Duodenal mucosa (tissue), 2 donors: ENCODE measurements around the gene XNDC1N.
"Not testable (repeated sequence)": the region's sequence is repeated elsewhere in the genome, so short reads cannot be mapped to it uniquely, and the experiment has no call there.

ENCODE experiments used
- H3K27ac ChIP-seq: one replicate; pipeline ENCODE4 v1.7.0; 2013; ENCODE audit warnings: low read depth, low read length
- H3K27me3 ChIP-seq, 2 donors: one replicate each; pipeline ENCODE4 v1.7.0; 2013; ENCODE audit warnings: low read length in 2 of 2, control low read depth in 1 of 2; ENCODE audit not compliant: insufficient read depth in 2 of 2, control insufficient read depth in 1 of 2
- H3K36me3 ChIP-seq, 2 donors: one replicate each; pipeline ENCODE4 v1.7.0; 2013; ENCODE audit warnings: low read length in 2 of 2, control low read depth in 1 of 2; ENCODE audit not compliant: insufficient read depth in 2 of 2, control insufficient read depth in 1 of 2
- H3K4me1 ChIP-seq, 2 donors: one replicate each; pipeline ENCODE4 v1.7.0; 2013; ENCODE audit warnings: low read length in 2 of 2, control low read depth in 1 of 2; ENCODE audit not compliant: insufficient read depth in 2 of 2, control insufficient read depth in 1 of 2
- H3K4me3 ChIP-seq, 2 donors: one replicate each; pipeline ENCODE4 v1.7.0; 2013; ENCODE audit warnings: low read length in 2 of 2, low read depth in 1 of 2
- H3K9ac ChIP-seq, 2 donors: one replicate each; pipeline ENCODE4 v1.7.0; 2013; ENCODE audit warnings: low read length in 2 of 2, low read depth in 1 of 2
- H3K9me3 ChIP-seq, 2 donors: one replicate each; pipeline ENCODE4 v1.7.0; 2013; ENCODE audit warnings: low read length in 2 of 2, control low read depth in 1 of 2; ENCODE audit not compliant: control insufficient read depth in 1 of 2

Gene XNDC1N

GRCh38 chr11:71933141-71933933 is 4.9 kb upstream of the XNDC1N start:
- H3K27me3 ChIP-seq: no peaks in the 10 kb centered on the region
- peaks cover 33 to 57% of the 10 kb centered on the region in 2 donors for H3K4me1 ChIP-seq
- peaks cover 0 to 8% of the 10 kb centered on the region in 2 donors for H3K36me3 ChIP-seq
- H3K4me3 ChIP-seq: no peak overlapping the region
- no peak overlapping the region for H3K27ac ChIP-seq
- H3K9ac ChIP-seq: no peak overlapping the region
- H3K9me3 ChIP-seq: no peaks in the 10 kb centered on the region

GRCh38 chr11:71931245-71931602 is 2.8 kb upstream of the XNDC1N start:
- H3K9ac ChIP-seq: no peak overlapping the region
- H3K27ac ChIP-seq: no peak overlapping the region
- no peaks in the 10 kb centered on the region for H3K36me3 ChIP-seq
- H3K27me3 ChIP-seq: no peaks in the 10 kb centered on the region
- no peak overlapping the region for H3K4me3 ChIP-seq
- H3K4me1 ChIP-seq: peaks cover 42 to 51% of the 10 kb centered on the region in 2 donors
- H3K9me3 ChIP-seq: no peaks in the 10 kb centered on the region

- H3K4me3 ChIP-seq: peak overlapping the region in 1 of 2 donors; percentile 97
- H3K27me3 ChIP-seq: no peaks in the 10 kb centered on the region
- no peak overlapping the region for H3K27ac ChIP-seq
- H3K36me3 ChIP-seq: peaks cover 0 to 2% of the 10 kb centered on the region in 2 donors
- no peak overlapping the region for H3K9ac ChIP-seq
- peaks cover 42 to 51% of the 10 kb centered on the region in 2 donors for H3K4me1 ChIP-seq
- H3K9me3 ChIP-seq: no peaks in the 10 kb centered on the region
Measured at GRCh38 chr11:71930556-71931244, 2.3 kb upstream of the XNDC1N start.

GRCh38 chr11:71929491-71929890 is 1.1 kb upstream of the XNDC1N start:
- Histone ChIP-seq H3K36me3 (peaks cover 0 to 2% of the 10 kb centered on the region in 2 donors), H3K27ac (no peak overlapping the region), H3K9ac (peak overlapping the region; percentile 73 to 84), H3K27me3 (no peaks in the 10 kb centered on the region), H3K4me3 (peak overlapping the region; percentile 95 to 97), H3K9me3 (no peaks in the 10 kb centered on the region), H3K4me1 (peaks cover 39 to 48% of the 10 kb centered on the region in 2 donors)

GRCh38 chr11:71928737-71929443 is 496 bp upstream of the XNDC1N start, which contains the start of gene RNF121:
RNF121 (plus strand) TSS chr11:71929046; CDS start chr11:71929062, 16 bp downstream.
- Histone ChIP-seq H3K36me3 (peaks cover 0 to 2% of the 10 kb centered on the region in 2 donors), H3K27ac (peak within 1 kb of the TSS; percentile 72), H3K27me3 (no peaks in the 10 kb centered on the region), H3K4me3 (peak within 1 kb of the TSS; percentile 95 to 97), H3K4me1 (peaks cover 33 to 42% of the 10 kb centered on the region in 2 donors), H3K9ac (peak within 1 kb of the TSS; percentile 73 to 84), H3K9me3 (no peaks in the 10 kb centered on the region)

DNA sequence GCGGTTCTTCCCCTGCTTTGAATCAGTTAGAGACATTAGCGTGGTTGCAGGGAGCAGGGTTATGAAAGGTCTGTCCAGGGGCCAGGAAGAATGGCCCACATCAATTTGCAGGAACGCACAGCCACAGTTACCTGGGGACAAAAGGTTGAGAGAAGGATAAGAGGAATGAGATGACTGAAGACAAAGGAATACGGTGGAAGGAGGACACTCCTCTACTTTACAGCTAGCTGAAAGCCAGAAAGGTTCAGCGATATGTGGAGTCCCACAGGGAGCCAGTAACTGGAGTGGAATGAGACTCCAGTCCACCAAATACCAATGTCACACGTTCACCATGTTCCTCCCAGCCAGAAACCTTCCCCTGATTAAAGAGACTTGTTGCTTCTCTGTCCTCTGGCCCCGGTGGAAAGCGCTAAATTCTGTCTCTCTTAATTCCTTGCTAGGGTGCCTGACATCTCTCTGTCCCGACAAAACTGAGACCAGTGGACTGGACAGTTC is 10.7 kb downstream of the XNDC1N start:
- Histone ChIP-seq H3K4me3 (no peak overlapping the region), H3K27ac (no peak overlapping the region), H3K4me1 (no peaks in the 10 kb centered on the region), H3K36me3 (peaks cover 6 to 42% of the 10 kb centered on the region in 2 donors), H3K9ac (no peak overlapping the region), H3K27me3 (no peaks in the 10 kb centered on the region), H3K9me3 (no peaks in the 10 kb centered on the region)

- peaks cover 6 to 45% of the 10 kb centered on the region in 2 donors for H3K36me3 ChIP-seq
Measured at GRCh38 chr11:71914617-71915189, 13.7 kb downstream of the XNDC1N start.

DNA sequence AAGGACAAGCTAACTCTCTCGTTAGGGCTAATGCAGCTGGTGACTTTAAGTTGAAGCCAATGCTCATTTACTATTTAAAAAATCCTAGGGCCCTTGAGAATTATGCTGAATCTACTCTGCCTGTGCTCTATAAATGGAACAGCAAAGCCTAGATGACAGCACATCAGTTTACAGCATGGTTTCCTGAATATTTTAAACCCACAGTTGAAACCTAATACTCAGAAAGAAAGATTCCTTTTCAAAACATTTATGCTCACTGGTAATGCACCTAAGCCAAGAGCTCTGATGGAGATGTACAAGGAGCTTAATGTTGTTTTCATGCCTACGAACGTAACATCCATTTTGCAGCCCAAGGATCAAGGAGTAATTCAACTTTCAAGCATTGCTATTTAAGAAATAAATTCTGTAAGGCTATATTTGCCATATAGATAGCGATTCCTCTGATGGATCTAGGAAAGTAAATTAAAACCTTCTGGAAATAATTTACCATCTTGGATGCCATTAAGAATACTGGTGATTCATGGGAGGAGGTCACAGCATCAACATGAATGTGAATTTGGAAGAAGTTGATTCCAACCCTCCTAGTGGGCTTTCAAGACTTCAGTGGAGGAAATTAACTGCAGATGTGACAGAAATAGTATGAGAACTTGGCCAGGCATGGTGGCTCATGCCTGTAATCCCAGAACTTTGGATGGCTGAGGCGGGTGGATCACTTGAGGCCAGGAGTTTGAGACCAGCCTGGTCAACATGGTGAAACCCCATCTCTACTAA is 14.5 kb downstream of the XNDC1N start:
- no peak overlapping the region for H3K27ac ChIP-seq

More at GRCh38 chr11:71914617-71915189, 13.7 kb downstream of the XNDC1N start:
- Histone ChIP-seq H3K4me1 (no peaks in the 10 kb centered on the region), H3K4me3 (no peak overlapping the region), H3K27ac (no peak overlapping the region), H3K9ac (no peak overlapping the region), H3K9me3 (no peaks in the 10 kb centered on the region), H3K27me3 (no peaks in the 10 kb centered on the region)

GRCh38 chr11:71911986-71912340 is 16.4 kb downstream of the XNDC1N start:
- H3K9ac ChIP-seq, H3K4me3 ChIP-seq, H3K4me1 ChIP-seq, H3K27ac ChIP-seq, H3K9me3 ChIP-seq, H3K27me3 ChIP-seq: not testable (repeated sequence)
- peaks cover 6 to 36% of the 10 kb centered on the region in 2 donors for H3K36me3 ChIP-seq

More for the DNA sequence above, 14.5 kb downstream of the XNDC1N start:
- H3K4me3 ChIP-seq: no peak overlapping the region
- no peaks in the 10 kb centered on the region for H3K27me3 ChIP-seq
- H3K9ac ChIP-seq: no peak overlapping the region
- H3K4me1 ChIP-seq: no peaks in the 10 kb centered on the region
- H3K36me3 ChIP-seq: peaks cover 6 to 45% of the 10 kb centered on the region in 2 donors
- H3K9me3 ChIP-seq: no peaks in the 10 kb centered on the region
